ENCODE data around the gene POLR3H. TPM values are rescaled to one million over a fixed set of nuclear protein-coding genes. Genes with fewer than 3 reads are reported as not detected.
A peak's percentile ranks its signal among the peaks of the same experiment; 100 is the strongest.

The POLR3H gene
- total and polyA plus RNA-seq, 2 donors (not counting 3 experiments of a cell fraction or from before 2014, with no cell fraction given): 31.2 to 39.4 TPM

DNA sequence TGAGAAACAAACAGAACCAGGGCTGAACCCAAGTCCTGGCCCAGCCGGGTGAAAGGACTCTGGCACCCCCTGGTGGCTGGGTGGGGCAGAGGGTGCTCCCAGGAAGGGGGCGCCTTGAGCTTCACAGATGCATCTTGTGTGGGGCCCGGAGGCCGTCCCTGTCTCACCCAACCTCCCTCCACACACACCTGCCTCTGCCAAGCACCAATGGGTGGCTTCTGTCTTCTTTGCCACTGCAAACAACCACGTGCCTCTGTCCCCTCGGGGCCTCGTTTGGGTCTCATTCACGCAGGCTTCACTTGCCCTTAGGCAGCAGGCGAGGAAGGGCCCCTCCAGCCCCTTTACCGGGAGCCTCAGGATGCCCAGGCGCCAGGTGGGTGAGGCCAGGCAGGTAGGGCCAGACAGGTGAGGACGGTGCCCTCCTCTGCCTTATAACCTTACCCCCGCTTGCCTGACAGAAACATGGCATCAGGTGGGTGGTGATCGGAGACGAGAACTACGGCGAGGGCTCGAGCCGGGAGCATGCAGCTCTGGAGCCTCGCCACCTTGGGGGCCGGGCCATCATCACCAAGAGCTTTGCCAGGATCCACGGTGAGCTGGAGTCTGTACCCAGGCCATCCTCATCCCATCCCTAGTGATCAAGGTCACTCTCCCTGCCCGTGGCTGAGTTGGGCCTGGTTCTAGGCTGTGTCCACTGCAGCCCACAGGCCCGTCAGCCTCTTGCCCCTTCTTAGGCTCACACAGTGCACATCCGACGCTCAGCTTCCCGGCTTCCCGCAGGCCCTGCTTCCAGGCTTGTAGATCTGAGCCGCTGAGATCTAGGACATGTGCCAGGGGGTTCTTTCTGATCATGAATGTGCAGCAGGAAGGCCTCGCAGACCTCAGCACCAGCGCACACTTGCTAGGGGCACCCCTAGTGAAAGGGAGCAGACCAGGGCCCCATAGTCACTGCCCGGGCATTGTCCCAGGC lies 17.2 kb downstream of the POLR3H start:
- H3K27ac ChIP-seq (ENCODE audit: insufficient read depth, low read depth, low read length): no peak overlapping the region
- intact Hi-C loops (cut with micrococcal nuclease) (no loop called here), dilution Hi-C loops (cut with MboI; ENCODE audit: extremely low pct_ligation_motif_present, low sequenced_read_pairs) (no loop called here)
- ChIA-PET CTCF (interaction anchor here (0.6 to 4.5 kb wide), 32 partner anchors 8 to 709 kb away, joined by 3 to 124 read pairs (median 4); partner anchors contain the start of genes ACO2, PHF5A, PMM1 and TEF), POLR2A (no interaction called here)
- H3K27me3 ChIP-seq (ENCODE audit: control insufficient read depth in 2 of 2, insufficient read depth in 2 of 2, low read length in 2 of 2): no peaks in the 10 kb centered on the region
- no peak for DNase-seq (ENCODE audit: low read depth, low spot score)
- no peaks in the 10 kb centered on the region for H3K9me1 ChIP-seq (replicated peaks; ENCODE audit: control insufficient read depth, extremely low read depth, insufficient read depth, low read length)
- H3K9ac ChIP-seq (replicated peaks; ENCODE audit: extremely low read depth, insufficient read depth, low read length): no peak overlapping the region
- no peaks in the 10 kb centered on the region for H4K20me1 ChIP-seq (replicated peaks; ENCODE audit: control insufficient read depth, extremely low read depth, insufficient read depth, low read length)
- BruUV-seq (replicated peaks): no TSS peak
- TF ChIP-seq JUN (IDR thresholded peaks at IDR 0.05; ENCODE audit: borderline replicate concordance, insufficient read depth, insufficient read length, low read depth) (no peak), EZH2 (IDR thresholded peaks at IDR 0.05; ENCODE audit: borderline replicate concordance, low read depth, low read length, severe bottlenecking) (no peak), FOS (IDR thresholded peaks at IDR 0.05; ENCODE audit: borderline replicate concordance, insufficient read depth, low read length) (no peak), POLR2A (IDR thresholded peaks at IDR 0.05; ENCODE audit: low read depth, low read length) (peak; percentile 13), GATA2 (IDR thresholded peaks at IDR 0.05; ENCODE audit: insufficient read depth, insufficient read length, low read depth, low read length) (no peak), MYC (IDR thresholded peaks at IDR 0.05; ENCODE audit: low read depth, low read length) (no peak), POLR2AphosphoS5 (IDR thresholded peaks at IDR 0.05; ENCODE audit: insufficient read depth, low read depth, low read length) (peak; percentile 16)
- TF ChIP-seq, protein P1, sequence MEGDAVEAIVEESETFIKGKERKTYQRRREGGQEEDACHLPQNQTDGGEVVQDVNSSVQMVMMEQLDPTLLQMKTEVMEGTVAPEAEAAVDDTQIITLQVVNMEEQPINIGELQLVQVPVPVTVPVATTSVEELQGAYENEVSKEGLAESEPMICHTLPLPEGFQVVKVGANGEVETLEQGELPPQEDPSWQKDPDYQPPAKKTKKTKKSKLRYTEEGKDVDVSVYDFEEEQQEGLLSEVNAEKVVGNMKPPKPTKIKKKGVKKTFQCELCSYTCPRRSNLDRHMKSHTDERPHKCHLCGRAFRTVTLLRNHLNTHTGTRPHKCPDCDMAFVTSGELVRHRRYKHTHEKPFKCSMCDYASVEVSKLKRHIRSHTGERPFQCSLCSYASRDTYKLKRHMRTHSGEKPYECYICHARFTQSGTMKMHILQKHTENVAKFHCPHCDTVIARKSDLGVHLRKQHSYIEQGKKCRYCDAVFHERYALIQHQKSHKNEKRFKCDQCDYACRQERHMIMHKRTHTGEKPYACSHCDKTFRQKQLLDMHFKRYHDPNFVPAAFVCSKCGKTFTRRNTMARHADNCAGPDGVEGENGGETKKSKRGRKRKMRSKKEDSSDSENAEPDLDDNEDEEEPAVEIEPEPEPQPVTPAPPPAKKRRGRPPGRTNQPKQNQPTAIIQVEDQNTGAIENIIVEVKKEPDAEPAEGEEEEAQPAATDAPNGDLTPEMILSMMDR (IDR thresholded peaks at IDR 0.05; ENCODE audit: extremely low read depth in 1 of 2, insufficient read depth in 1 of 2, low read depth in 1 of 2, low read length in 2 of 2): peak; percentile 87 to 92
- TF ChIP-seq, protein P2, sequence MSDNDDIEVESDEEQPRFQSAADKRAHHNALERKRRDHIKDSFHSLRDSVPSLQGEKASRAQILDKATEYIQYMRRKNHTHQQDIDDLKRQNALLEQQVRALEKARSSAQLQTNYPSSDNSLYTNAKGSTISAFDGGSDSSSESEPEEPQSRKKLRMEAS (IDR thresholded peaks at IDR 0.05; ENCODE audit: insufficient read depth, insufficient read length): no peak
- H3K4me1 ChIP-seq (ENCODE audit: control insufficient read depth, extremely low read depth, insufficient read depth, low read length): no peaks in the 10 kb centered on the region
- H3K9me3 ChIP-seq (replicated peaks; ENCODE audit: control insufficient read depth, insufficient read depth, low read length): no peaks in the 10 kb centered on the region
- no peaks in the 10 kb centered on the region for H3K79me2 ChIP-seq (ENCODE audit: control insufficient read depth, insufficient read depth, low read length)
- no peak overlapping the region for H3K4me3 ChIP-seq (replicated peaks in 1 of 3; ENCODE audit: insufficient read depth in 1 of 3, low read depth in 1 of 3, low read length in 3 of 3)
- FAIRE-seq: no peak
- H3K36me3 ChIP-seq (ENCODE audit: control insufficient read depth in 2 of 2, extremely low read depth in 1 of 2, insufficient read depth in 2 of 2, low read length in 2 of 2): peaks cover 2 to 45% of the 10 kb centered on the region in 2 experiments
- H3K4me2 ChIP-seq (ENCODE audit: insufficient read depth, low read length): no peak overlapping the region
- H2AFZ ChIP-seq (ENCODE audit: low read depth, low read length): no peak overlapping the region

Measured in endothelial cell of umbilical vein (primary cell).